ENCODE data around the gene NAT14. TPM values are rescaled to one million over a fixed set of nuclear protein-coding genes. Genes with fewer than 3 reads are reported as not detected.
"Not testable (repeated sequence)": the region's sequence is repeated elsewhere in the genome, so short reads cannot be mapped to it uniquely, and the experiment has no call there.

Gene NAT14
- polyA plus RNA-seq, 1 experiment = 19.4 TPM

GRCh38 chr19:55447421-55448174, 37.4 kb upstream of the NAT14 start:
- no peak for DNase-seq (ENCODE audit: low read depth, low spot score)
- no peak overlapping the region for H3K4me3 ChIP-seq (ENCODE audit: low read depth, low read length)
- H3K27me3 ChIP-seq (ENCODE audit: control insufficient read depth, insufficient read depth, low read length) = peaks cover 64% of the 10 kb centered on the region
- TF ChIP-seq, protein P1, sequence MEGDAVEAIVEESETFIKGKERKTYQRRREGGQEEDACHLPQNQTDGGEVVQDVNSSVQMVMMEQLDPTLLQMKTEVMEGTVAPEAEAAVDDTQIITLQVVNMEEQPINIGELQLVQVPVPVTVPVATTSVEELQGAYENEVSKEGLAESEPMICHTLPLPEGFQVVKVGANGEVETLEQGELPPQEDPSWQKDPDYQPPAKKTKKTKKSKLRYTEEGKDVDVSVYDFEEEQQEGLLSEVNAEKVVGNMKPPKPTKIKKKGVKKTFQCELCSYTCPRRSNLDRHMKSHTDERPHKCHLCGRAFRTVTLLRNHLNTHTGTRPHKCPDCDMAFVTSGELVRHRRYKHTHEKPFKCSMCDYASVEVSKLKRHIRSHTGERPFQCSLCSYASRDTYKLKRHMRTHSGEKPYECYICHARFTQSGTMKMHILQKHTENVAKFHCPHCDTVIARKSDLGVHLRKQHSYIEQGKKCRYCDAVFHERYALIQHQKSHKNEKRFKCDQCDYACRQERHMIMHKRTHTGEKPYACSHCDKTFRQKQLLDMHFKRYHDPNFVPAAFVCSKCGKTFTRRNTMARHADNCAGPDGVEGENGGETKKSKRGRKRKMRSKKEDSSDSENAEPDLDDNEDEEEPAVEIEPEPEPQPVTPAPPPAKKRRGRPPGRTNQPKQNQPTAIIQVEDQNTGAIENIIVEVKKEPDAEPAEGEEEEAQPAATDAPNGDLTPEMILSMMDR (IDR thresholded peaks at IDR 0.05; ENCODE audit: low read depth, low read length) = no peak
- H3K27ac ChIP-seq (ENCODE audit: low read depth, low read length) = no peak overlapping the region
- peaks cover 7% of the 10 kb centered on the region; the same call in 1 of the 2 replicates for H3K9me3 ChIP-seq (ENCODE audit: control insufficient read depth, insufficient read depth, low read length)
- CTCF ChIA-PET = interaction anchor here (1.0 kb wide), 1 partner anchor 56 kb away, joined by 3 read pairs; no protein-coding TSS in a partner anchor
- POLR2A ChIA-PET = no interaction called here

- CTCF ChIA-PET; H3K9me3 ChIP-seq (ENCODE audit: control insufficient read depth, insufficient read depth, low read length); DNase-seq (ENCODE audit: low read depth, low spot score); H3K4me3 ChIP-seq (ENCODE audit: low read depth, low read length); H3K27ac ChIP-seq (ENCODE audit: low read depth, low read length); POLR2A ChIA-PET: not testable (repeated sequence)
- peaks cover 64% of the 10 kb centered on the region for H3K27me3 ChIP-seq (ENCODE audit: control insufficient read depth, insufficient read depth, low read length)
Measured at GRCh38 chr19:55448175-55448490, 36.9 kb upstream of the NAT14 start.

DNA sequence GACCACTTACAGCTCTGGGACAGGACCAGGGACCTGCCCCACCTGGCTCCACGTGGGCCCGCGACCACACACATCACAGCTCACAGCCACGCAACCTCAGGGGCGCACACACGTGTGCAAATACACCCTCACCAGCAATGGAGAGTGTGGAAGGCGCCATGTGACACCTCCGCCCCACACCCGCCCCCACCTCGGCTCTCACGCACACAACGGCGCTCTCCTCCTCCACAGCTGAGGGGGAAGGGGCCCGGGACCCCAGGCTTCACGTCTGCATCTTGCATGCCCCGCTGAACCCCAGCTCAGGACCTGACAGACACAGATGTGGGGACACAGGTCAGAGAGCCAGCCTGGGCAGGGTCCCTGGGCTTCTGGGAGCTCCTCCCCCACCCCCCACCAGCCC, 35.5 kb upstream of the NAT14 start:
- CTCF ChIA-PET = interaction anchor here (0.5 kb wide), 1 partner anchor 180 kb away, joined by 3 read pairs; no protein-coding TSS in a partner anchor
- H3K4me3 ChIP-seq (ENCODE audit: low read depth, low read length) = no peak overlapping the region
- H3K27me3 ChIP-seq (ENCODE audit: control insufficient read depth, insufficient read depth, low read length) = peaks cover 54% of the 10 kb centered on the region
- peaks cover 7% of the 10 kb centered on the region; the same call in 1 of the 2 replicates for H3K9me3 ChIP-seq (ENCODE audit: control insufficient read depth, insufficient read depth, low read length)
- TF ChIP-seq, protein P1 (IDR thresholded peaks at IDR 0.05; ENCODE audit: low read depth, low read length) = no peak
- DNase-seq (ENCODE audit: low read depth, low spot score) = no peak
- POLR2A ChIA-PET = interaction anchor here (1.3 kb wide), 1 partner anchor 42 kb away, joined by 4 read pairs; the partner anchor contains the start of gene UBE2S
- H3K27ac ChIP-seq (ENCODE audit: low read depth, low read length) = no peak overlapping the region

- TF ChIP-seq, protein P1 (IDR thresholded peaks at IDR 0.05; ENCODE audit: low read depth, low read length) = no peak
- CTCF ChIA-PET = interaction anchor here (2.1 kb wide), 1 partner anchor 16 kb away, joined by 6 read pairs; no protein-coding TSS in a partner anchor
- Histone ChIP-seq H3K27me3 (ENCODE audit: control insufficient read depth, insufficient read depth, low read length) (peaks cover 41% of the 10 kb centered on the region), H3K9me3 (ENCODE audit: control insufficient read depth, insufficient read depth, low read length) (peaks cover 7% of the 10 kb centered on the region; the same call in 1 of the 2 replicates), H3K4me3 (ENCODE audit: low read depth, low read length) (peak overlapping the region; percentile 13; the same call in 1 of the 2 replicates), H3K27ac (ENCODE audit: low read depth, low read length) (no peak overlapping the region)
- no peak for DNase-seq (ENCODE audit: low read depth, low spot score)
- POLR2A ChIA-PET = no interaction called here
Measured at GRCh38 chr19:55451163-55451964, 33.6 kb upstream of the NAT14 start.

DNA sequence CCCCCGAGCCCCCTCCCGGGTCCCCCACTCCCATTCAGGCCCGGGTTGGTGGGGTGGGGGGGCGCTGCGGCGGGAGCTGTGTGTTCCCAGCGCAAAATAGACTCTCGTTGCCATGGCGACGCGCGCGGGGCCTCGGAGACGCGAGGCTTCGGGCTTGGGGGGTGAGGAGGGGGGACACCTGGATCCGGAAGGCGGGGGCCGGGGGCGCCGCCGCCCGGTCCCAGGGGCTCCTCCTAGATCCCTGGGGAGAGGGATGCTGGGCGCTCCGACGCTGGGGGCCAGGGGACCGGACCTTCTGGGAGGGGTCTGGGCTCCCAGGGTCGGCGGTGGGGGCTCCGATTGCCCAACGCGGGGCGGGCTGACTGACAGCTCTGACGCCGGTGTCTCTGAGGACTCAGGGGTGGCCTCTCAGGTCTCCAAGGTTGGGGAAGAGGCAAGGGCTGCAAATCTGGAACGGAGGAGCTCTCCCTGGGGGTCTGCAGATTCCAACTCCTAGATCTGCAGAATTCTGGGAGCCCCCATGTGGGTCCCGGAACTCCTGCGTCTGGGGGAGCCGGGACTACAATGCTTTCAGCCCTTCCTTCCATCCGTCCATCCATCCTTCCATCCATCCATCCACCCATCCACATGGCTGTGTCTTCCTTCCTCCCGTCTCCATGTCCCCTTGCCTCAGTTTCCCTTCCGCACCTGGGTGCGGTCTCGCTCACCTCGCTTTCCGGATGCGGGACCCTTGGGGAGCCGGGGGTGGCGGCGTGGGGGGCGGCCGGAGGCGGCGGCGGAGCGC, 32.8 kb upstream of the NAT14 start:
- TF ChIP-seq, protein P1 (IDR thresholded peaks at IDR 0.05; ENCODE audit: low read depth, low read length) = no peak
- peak overlapping the region; percentile 25 for H3K4me3 ChIP-seq (ENCODE audit: low read depth, low read length)

More for the DNA sequence above, 32.8 kb upstream of the NAT14 start:
- ChIA-PET CTCF (interaction anchor here (2.1 to 2.3 kb wide), 2 partner anchors 15 to 311 kb away, joined by 6 to 13 read pairs; no protein-coding TSS in a partner anchor), POLR2A (interaction anchor here (1.0 kb wide), 1 partner anchor 45 kb away, joined by 8 read pairs; the partner anchor contains the start of gene UBE2S)
- DNase-seq (ENCODE audit: low read depth, low spot score) = no peak
- H3K27me3 ChIP-seq (ENCODE audit: control insufficient read depth, insufficient read depth, low read length) = peaks cover 33% of the 10 kb centered on the region
- H3K27ac ChIP-seq (ENCODE audit: low read depth, low read length) = no peak overlapping the region
- H3K9me3 ChIP-seq (ENCODE audit: control insufficient read depth, insufficient read depth, low read length) = peaks cover 7% of the 10 kb centered on the region; the same call in 1 of the 2 replicates
